Measurements from ENCODE around the gene OXA1L. TPM values are rescaled to one million over a fixed set of nuclear protein-coding genes. Genes with fewer than 3 reads are reported as not detected.

Gene OXA1L
- polyA plus RNA-seq, 1 experiment: 181 TPM

GRCh38 chr14:22780105-22780679 is 13.7 kb downstream of the OXA1L start:
- TF ChIP-seq CTCF (IDR thresholded peaks at IDR 0.05; ENCODE audit: low read depth, low read length): no peak
- DNase-seq (ENCODE audit: low read depth, low spot score): no peak
- no peak overlapping the region for H3K27ac ChIP-seq (ENCODE audit: low read depth, low read length)
- ChIA-PET POLR2A (no interaction called here), CTCF (interaction anchor here (2.0 to 2.8 kb wide), 2 partner anchors 74 to 223 kb away, joined by 9 to 15 read pairs; no protein-coding TSS in a partner anchor)
- H3K9me3 ChIP-seq (ENCODE audit: control insufficient read depth, insufficient read depth, low read length): no peaks in the 10 kb centered on the region
- H3K27me3 ChIP-seq (ENCODE audit: control insufficient read depth, insufficient read depth, low read length): no peaks in the 10 kb centered on the region
- no peak overlapping the region for H3K4me3 ChIP-seq (ENCODE audit: low read depth, low read length)

- ChIA-PET CTCF (interaction anchor here (2.0 to 2.8 kb wide), 2 partner anchors 73 to 224 kb away, joined by 9 to 15 read pairs; no protein-coding TSS in a partner anchor), POLR2A (interaction anchor here (1.2 kb wide), 1 partner anchor 39 kb away, joined by 3 read pairs; no protein-coding TSS in a partner anchor)
- H3K27ac ChIP-seq (ENCODE audit: low read depth, low read length): no peak overlapping the region
- TF ChIP-seq CTCF (IDR thresholded peaks at IDR 0.05; ENCODE audit: low read depth, low read length): no peak
- no peak overlapping the region for H3K4me3 ChIP-seq (ENCODE audit: low read depth, low read length)
- H3K27me3 ChIP-seq (ENCODE audit: control insufficient read depth, insufficient read depth, low read length): no peaks in the 10 kb centered on the region
- no peaks in the 10 kb centered on the region for H3K9me3 ChIP-seq (ENCODE audit: control insufficient read depth, insufficient read depth, low read length)
- no peak for DNase-seq (ENCODE audit: low read depth, low spot score)
Measured at GRCh38 chr14:22780941-22781300, 14.4 kb downstream of the OXA1L start.

- Histone ChIP-seq H3K9me3 (ENCODE audit: control insufficient read depth, insufficient read depth, low read length) (no peaks in the 10 kb centered on the region), H3K4me3 (ENCODE audit: low read depth, low read length) (no peak overlapping the region), H3K27ac (ENCODE audit: low read depth, low read length) (no peak overlapping the region), H3K27me3 (ENCODE audit: control insufficient read depth, insufficient read depth, low read length) (no peaks in the 10 kb centered on the region)
- no peak for DNase-seq (ENCODE audit: low read depth, low spot score)
- ChIA-PET POLR2A (interaction anchor here (1.2 kb wide), 1 partner anchor 38 kb away, joined by 3 read pairs; no protein-coding TSS in a partner anchor), CTCF (interaction anchor here (2.0 to 2.8 kb wide), 2 partner anchors 72 to 224 kb away, joined by 9 to 15 read pairs; no protein-coding TSS in a partner anchor)
- no peak for TF ChIP-seq CTCF (IDR thresholded peaks at IDR 0.05; ENCODE audit: low read depth, low read length)
Measured at GRCh38 chr14:22781301-22781991, 15.0 kb downstream of the OXA1L start.

GRCh38 chr14:22786685-22787084 is 20.2 kb downstream of the OXA1L start:
- Histone ChIP-seq H3K27me3 (ENCODE audit: control insufficient read depth, insufficient read depth, low read length) (no peaks in the 10 kb centered on the region), H3K4me3 (ENCODE audit: low read depth, low read length) (no peak overlapping the region), H3K27ac (ENCODE audit: low read depth, low read length) (no peak overlapping the region), H3K9me3 (ENCODE audit: control insufficient read depth, insufficient read depth, low read length) (no peaks in the 10 kb centered on the region)
- ChIA-PET POLR2A (no interaction called here), CTCF (no interaction called here)
- no peak for DNase-seq (ENCODE audit: low read depth, low spot score)
- TF ChIP-seq CTCF (IDR thresholded peaks at IDR 0.05; ENCODE audit: low read depth, low read length): no peak

- TF ChIP-seq CTCF (IDR thresholded peaks at IDR 0.05; ENCODE audit: low read depth, low read length): no peak
- CTCF ChIA-PET: no interaction called here
Measured at GRCh38 chr14:22791301-22791700, 24.8 kb downstream of the OXA1L start.

More at GRCh38 chr14:22791301-22791700, 24.8 kb downstream of the OXA1L start:
- POLR2A ChIA-PET: no interaction called here
- H3K4me3 ChIP-seq (ENCODE audit: low read depth, low read length): no peak overlapping the region
- no peak for DNase-seq (ENCODE audit: low read depth, low spot score)
- peak overlapping the region; percentile 21 for H3K27ac ChIP-seq (ENCODE audit: low read depth, low read length)
- H3K9me3 ChIP-seq (ENCODE audit: control insufficient read depth, insufficient read depth, low read length): 0 out of 2 replicates have a peak, but pooled peaks cover 6% of the 10 kb centered on the region
- H3K27me3 ChIP-seq (ENCODE audit: control insufficient read depth, insufficient read depth, low read length): peaks cover 6% of the 10 kb centered on the region

Measured in AG04450 (cell line).